Adrenal gland (tissue), 12 donors: ENCODE data around the gene AMDHD2. TPM values are rescaled to one million over a fixed set of nuclear protein-coding genes. Genes with fewer than 3 reads are reported as not detected.
A peak's percentile ranks its signal among the peaks of the same experiment; 100 is the strongest.

Experiments
- DNase-seq, 7 donors: peaks; one replicate each; pipeline ENCODE4 v3.0.0-alpha.2; 2019 to 2020
- H3K27ac ChIP-seq, 5 donors: fragments of 200-600 bp; sonication (generic) in 4 of 5; 1 replicate in 3 of 5; 2 replicates in 2 of 5; pipeline versions ENCODE4 v1.5.1 to v1.8.0; 2016 to 2020; ENCODE audit warnings: mild to moderate bottlenecking in 1 of 5
- H3K27me3 ChIP-seq: fragments of 200-600 bp; 2 replicates; pipeline ENCODE4 v1.8.0; 2021
- H3K36me3 ChIP-seq, 2 donors: fragments of 200-600 bp; replicated peaks in 1 of 2; 1 replicate in 1 of 2; 2 replicates in 1 of 2; pipeline versions ENCODE4 v1.5.1 to v1.8.0; 2018 to 2022
- H3K4me1 ChIP-seq, 2 donors: fragments of 200-600 bp; replicated peaks in 1 of 2; 1 replicate in 1 of 2; 2 replicates in 1 of 2; pipeline versions ENCODE4 v1.5.1 to v1.8.0; 2018 to 2021
- H3K4me3 ChIP-seq, 4 donors: fragments of 200-600 bp; sonication (generic) in 3 of 4; one replicate each; pipeline ENCODE4 v1.5.1; 2016 to 2018
- H3K9me3 ChIP-seq, 3 donors: fragments of 200-600 bp; sonication (generic) in 1 of 3; replicated peaks in 1 of 3; 1 replicate in 2 of 3; 2 replicates in 1 of 3; pipeline versions ENCODE4 v1.5.1 to v1.8.0; 2016 to 2021
- POLR2A ChIP-seq, 2 donors: fragments of 450-650 bp; IDR thresholded peaks; one replicate each; pipeline ENCODE4 v1.6.1; 2017; ENCODE audit warnings: antibody characterized with exemption in 2 of 2, mild to moderate bottlenecking in 2 of 2, moderate library complexity in 1 of 2
- WGBS, 4 donors: extraction: QIAGEN DNeasy Blood & Tissue Kit in 2 of 4; methylation state at CpG; one replicate each; pipeline versions ENCODE4 v1.1.5 to v1.1.7; 2013 to 2017; 5-methylcytosine and 5-hydroxymethylcytosine counted together
- intact Hi-C, 2 donors: fragments of 100-400 bp; cut with DNase I; formaldehyde crosslinking; loops; one replicate each; pipeline versions ENCODE4 v1.14.1 to v1.15.0; 2022 to 2023
- polyA plus RNA-seq, 3 donors: library from polyadenylated mRNA; stranded (reverse); fragments of 200-250 nt in 2 of 3; fragments of 350-450 nt in 1 of 3; fragmentation: Illumina TruSeq in 1 of 3; extraction: RNeasy Lipid Tissue Mini Kit (QIAGEN cat#74804) in 1 of 3; gene quantifications; one replicate each; pipeline ENCODE4 v1.2.3, GENCODE V29; 2013 to 2014
- total RNA-seq, 9 donors: library from RNA; depleted of rRNA in 4 of 9; stranded (reverse); fragments of >200 nt in 4 of 9; fragments of 120-200 nt in 1 of 9; fragmentation: NEBNext Ultra II Directional in 1 of 9; extraction: Animal tissue kit (Norgen Biotek cat#: 25700) in 1 of 9; gene quantifications; one replicate each; pipeline versions ENCODE4 v1.1.0 to v1.2.4, GENCODE V29; 2013 to 2023
- TF ChIP-seq, protein P1 (sequence below), 6 experiments: fragments of 450-650 bp in 4 of 6; fragments of 200-600 bp in 2 of 6; sonication (generic) in 1 of 6; IDR thresholded peaks; 1 replicate in 5 of 6; 2 replicates in 1 of 6; pipeline versions ENCODE4 v1.5.1 to v1.8.0; 2016 to 2021; ENCODE audit warnings: antibody characterized with exemption in 6 of 6, mild to moderate bottlenecking in 2 of 6, moderate library complexity in 1 of 6
- donor health status: healthy with polysubstance abuse.
- donor health status: Bipolar disorder and iron deficiency.
- donor health status: DM: yes; HTN: yes; CAD: no.
- donor health status: DM: no; HTN: no; CAD: no.
- donor health status: DM: no; HTN: no; CAD: no.
- donor health status: DM: yes; HTN: yes; CAD: no.

The AMDHD2 gene
- total and polyA plus RNA-seq, 12 donors: 3.1 to 131 (median 64.7) TPM

DNA sequence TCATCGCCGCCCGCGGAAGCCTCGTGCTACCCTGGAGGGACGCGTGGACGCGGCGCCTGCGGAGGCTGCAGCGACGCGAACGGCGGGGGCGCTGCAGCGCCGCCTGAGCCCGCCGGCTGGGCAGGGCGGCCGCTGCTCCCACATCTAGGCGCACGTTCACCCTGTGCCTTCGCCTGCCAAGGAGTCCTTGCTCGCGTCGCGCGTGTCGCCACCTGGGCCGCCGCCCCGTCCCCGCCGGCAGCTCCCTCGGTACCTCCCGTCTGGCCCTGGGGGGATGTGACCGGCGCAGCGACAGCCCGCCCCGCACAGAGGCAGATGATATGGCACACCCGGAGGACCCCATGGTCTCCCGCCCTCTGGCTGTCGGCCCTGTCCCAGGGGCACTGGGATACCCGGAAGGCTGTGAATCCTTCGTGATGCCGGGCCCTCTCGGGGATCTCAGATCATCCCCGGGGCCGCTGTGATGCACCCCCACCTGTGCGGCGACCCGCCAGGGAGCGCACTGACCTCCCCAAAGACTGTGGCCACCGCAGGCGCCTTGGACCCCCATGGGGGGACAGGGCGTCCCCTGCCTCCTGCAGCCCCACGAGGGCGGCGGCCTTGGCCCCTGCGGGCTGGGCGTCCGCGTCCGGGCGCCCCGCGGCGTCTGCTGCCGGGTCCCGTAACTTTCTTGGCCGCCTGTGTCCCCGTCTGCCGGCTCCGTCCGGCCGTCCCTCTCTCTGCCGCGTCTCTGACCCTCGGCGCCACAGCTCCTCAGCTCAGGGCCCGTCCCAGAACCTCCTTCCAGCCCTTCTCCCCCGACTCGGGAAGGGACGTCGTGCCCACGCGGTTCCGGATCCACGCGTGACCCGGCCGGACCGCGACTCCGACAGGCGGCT lies 45.9 kb upstream of the AMDHD2 start:
- Histone ChIP-seq H3K27me3 (peaks cover 17% of the 10 kb centered on the region), H3K27ac (peak overlapping the region in 4 of 5 donors; percentile 61 to 92 (median 84)), H3K4me1 (peaks cover 25 to 54% of the 10 kb centered on the region in 2 donors), H3K9me3 (no peaks in the 10 kb centered on the region), H3K4me3 (peak overlapping the region in 3 of 4 donors; percentile 28 to 91 (median 88)), H3K36me3 (no peaks in the 10 kb centered on the region)
- TF ChIP-seq, protein P1, sequence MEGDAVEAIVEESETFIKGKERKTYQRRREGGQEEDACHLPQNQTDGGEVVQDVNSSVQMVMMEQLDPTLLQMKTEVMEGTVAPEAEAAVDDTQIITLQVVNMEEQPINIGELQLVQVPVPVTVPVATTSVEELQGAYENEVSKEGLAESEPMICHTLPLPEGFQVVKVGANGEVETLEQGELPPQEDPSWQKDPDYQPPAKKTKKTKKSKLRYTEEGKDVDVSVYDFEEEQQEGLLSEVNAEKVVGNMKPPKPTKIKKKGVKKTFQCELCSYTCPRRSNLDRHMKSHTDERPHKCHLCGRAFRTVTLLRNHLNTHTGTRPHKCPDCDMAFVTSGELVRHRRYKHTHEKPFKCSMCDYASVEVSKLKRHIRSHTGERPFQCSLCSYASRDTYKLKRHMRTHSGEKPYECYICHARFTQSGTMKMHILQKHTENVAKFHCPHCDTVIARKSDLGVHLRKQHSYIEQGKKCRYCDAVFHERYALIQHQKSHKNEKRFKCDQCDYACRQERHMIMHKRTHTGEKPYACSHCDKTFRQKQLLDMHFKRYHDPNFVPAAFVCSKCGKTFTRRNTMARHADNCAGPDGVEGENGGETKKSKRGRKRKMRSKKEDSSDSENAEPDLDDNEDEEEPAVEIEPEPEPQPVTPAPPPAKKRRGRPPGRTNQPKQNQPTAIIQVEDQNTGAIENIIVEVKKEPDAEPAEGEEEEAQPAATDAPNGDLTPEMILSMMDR (IDR thresholded peaks at IDR 0.05): peak in 3 of 6 experiments; percentile 24 to 43 (median 28)
- no peak for TF ChIP-seq POLR2A (IDR thresholded peaks at IDR 0.05)
- intact Hi-C loops: no loop called here
- DNase-seq: peak in 3 of 7 donors; percentile 48 to 59 (median 56)
- WGBS, 4 donors: 0 to 1% (median 1%) methylated on average over 5 to 100 of the region's 100 CpGs

DNA sequence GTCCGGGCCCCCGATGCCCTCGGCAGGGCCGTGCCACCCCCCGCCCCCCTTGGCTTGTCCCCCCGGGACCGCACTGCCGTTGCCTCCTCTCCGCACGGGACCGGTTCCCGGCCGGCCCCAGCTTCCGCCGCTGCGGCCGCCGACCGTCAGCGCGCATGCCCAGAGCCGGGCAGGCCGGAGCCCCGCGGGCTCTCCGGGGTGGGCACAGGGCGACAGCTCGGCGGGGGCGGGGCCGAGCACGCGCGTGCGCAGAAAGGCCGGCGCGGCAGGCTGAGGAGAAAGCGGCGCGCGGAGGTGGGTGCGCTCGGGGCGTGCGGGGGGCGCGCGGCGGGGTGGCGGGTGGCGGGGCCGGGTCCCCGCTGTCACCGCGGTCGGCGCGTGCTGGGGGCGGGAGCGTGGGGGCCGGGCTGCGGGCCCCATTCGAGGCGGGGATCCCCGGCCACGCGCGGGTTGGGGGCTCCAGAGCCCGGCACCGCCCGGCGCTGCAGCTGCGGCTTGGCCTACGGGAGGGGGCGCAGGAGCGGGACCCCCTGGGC lies 45.2 kb upstream of the AMDHD2 start, which contains the start of gene TBC1D24:
Gene TBC1D24 (plus strand): TSS at position 251 of the 536 bp plus-strand sequence. CDS start 21,022 bp downstream, outside the sequence.
- Histone ChIP-seq H3K9me3 (no peaks in the 10 kb centered on the region), H3K27ac (peak within 1 kb of the TSS in 4 of 5 donors; percentile 61 to 92 (median 84)), H3K4me1 (peaks cover 23 to 49% of the 10 kb centered on the region in 2 donors), H3K27me3 (peaks cover 17% of the 10 kb centered on the region), H3K36me3 (no peaks in the 10 kb centered on the region), H3K4me3 (peak within 1 kb of the TSS in 3 of 4 donors; percentile 32 to 91 (median 88))
- peak; percentile 47 to 67 for TF ChIP-seq POLR2A (IDR thresholded peaks at IDR 0.05)
- TF ChIP-seq, protein P1 (IDR thresholded peaks at IDR 0.05): no peak
- intact Hi-C loops: no loop called here
- DNase-seq: peak; percentile 80 to 91 (median 84)
- WGBS, 4 donors: 0 to 1% (median 0%) methylated on average over 14 to 77 of the region's 77 CpGs; no CpG with 5 or more reads in 1 of the 4 donors

DNA sequence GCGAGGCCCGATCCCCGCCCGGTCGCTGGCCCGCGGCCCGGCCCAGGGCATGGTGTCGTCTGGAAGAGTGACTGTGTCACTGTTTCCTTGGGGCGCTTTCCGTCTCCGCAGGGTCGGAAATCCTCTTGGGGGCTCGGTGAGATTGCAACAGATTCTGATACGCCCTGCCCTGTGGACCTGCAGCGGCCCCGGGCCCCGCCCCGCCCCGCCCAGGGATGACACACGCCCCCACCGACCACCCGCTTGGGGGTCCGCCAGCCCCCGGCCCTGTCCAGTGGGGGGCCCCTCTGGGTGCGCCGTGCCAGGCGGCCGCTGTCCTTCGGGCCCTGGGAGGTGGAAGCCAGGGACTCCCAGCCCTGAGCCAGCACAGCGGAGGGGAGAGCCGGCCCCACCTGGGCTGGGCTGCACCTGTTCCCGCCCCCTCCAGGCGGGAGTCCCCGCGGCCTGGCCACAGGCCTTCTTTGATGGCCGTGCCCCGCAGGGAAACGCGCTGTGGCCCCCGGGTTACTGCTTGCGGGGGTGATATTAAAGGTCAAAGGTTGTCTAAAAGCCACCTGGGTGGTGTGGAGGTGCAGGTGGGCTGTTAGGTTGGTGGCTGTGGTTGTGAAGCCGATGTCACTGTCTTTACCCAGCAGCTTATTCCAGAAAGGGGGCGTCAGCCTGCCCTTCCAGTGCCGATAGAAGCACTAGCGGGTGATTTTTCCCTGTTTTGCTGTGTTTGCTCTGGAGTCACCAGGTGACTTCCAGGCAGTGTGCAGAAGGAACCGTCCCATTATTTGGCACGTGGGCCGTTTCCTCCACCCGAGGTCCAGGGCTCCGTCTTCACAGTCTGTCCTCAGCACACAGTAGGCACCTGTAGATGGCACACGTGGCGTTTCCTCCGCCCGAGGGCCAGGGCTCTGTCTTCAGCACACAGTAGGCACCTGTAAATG lies 44.5 kb upstream of the AMDHD2 start:
- no peak for DNase-seq
- 12 to 42% (median 22%) methylated on average over 13 to 55 of the region's 55 CpGs for whole genome bisulfite sequencing, 4 donors
- intact Hi-C loops: no loop called here
- peak overlapping the region in 3 of 4 donors; percentile 27 to 88 (median 32) for H3K4me3 ChIP-seq
- no peak for TF ChIP-seq POLR2A (IDR thresholded peaks at IDR 0.05)
- TF ChIP-seq, protein P1 (IDR thresholded peaks at IDR 0.05): no peak
- peaks cover 17% of the 10 kb centered on the region for H3K27me3 ChIP-seq
- H3K27ac ChIP-seq: peak overlapping the region in 1 of 5 donors; percentile 92
- H3K36me3 ChIP-seq: no peaks in the 10 kb centered on the region
- no peaks in the 10 kb centered on the region for H3K9me3 ChIP-seq
- peaks cover 23 to 49% of the 10 kb centered on the region in 2 donors for H3K4me1 ChIP-seq
